Measurements from ENCODE around the gene DNAJC5. TPM values are rescaled to one million over a fixed set of nuclear protein-coding genes. Genes with fewer than 3 reads are reported as not detected.

Gene DNAJC5
- total and polyA plus RNA-seq, 8 donors, result 23.1 to 60.1 (median 38.1) TPM

GRCh38 chr20:63882257-63883200 lies 12.4 kb upstream of the DNAJC5 start:
- DNase-seq, result no peak
- Histone ChIP-seq H3K4me3 (no peak overlapping the region), H3K36me3 (peaks cover 46 to 93% (median 92%) of the 10 kb centered on the region in 4 donors), H3K4me1 (peaks cover 0 to 15% (median 8%) of the 10 kb centered on the region in 4 donors), H3K27ac (no peak overlapping the region), H3K27me3 (no peaks in the 10 kb centered on the region), H3K9me3 (no peaks in the 10 kb centered on the region)
- WGBS, 5 donors, result 79 to 87% (median 84%) methylated on average over 25 to 28 of the region's 28 CpGs
- intact Hi-C loops (cut with DNase I; ENCODE audit: low total_unique reads), result no loop called here
- no peak for TF ChIP-seq EP300 (IDR thresholded peaks at IDR 0.05)
- no peak for TF ChIP-seq POLR2A (IDR thresholded peaks at IDR 0.05)
- TF ChIP-seq POLR2AphosphoS5 (IDR thresholded peaks at IDR 0.05), result no peak
- no peak for TF ChIP-seq CTCF (IDR thresholded peaks at IDR 0.05)

DNA sequence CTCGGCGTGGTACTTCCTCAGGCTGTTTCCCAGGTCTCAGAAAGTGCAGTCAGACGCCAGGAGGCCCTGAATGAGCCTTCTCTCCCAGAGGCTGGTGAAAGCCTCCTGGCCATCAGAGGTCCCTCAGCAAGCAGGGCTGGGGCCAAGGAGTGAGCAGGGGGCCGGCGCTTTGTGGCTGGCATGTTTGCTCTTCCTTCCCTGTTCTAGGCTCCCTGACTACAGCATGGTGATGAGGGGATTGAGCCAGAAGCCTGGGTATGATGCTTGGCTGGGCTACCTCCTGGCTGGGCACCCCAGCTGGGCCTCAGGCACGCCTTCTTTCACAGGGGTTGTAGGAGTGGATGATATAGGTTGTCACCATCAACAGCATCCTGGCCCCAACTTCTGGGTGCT lies 11.7 kb upstream of the DNAJC5 start:
- Histone ChIP-seq H3K27me3 (no peaks in the 10 kb centered on the region), H3K4me1 (peaks cover 0 to 15% (median 8%) of the 10 kb centered on the region in 4 donors), H3K9me3 (no peaks in the 10 kb centered on the region), H3K36me3 (peaks cover 45 to 93% (median 92%) of the 10 kb centered on the region in 4 donors), H3K4me3 (no peak overlapping the region), H3K27ac (no peak overlapping the region)
- TF ChIP-seq POLR2A (IDR thresholded peaks at IDR 0.05) (no peak), POLR2AphosphoS5 (IDR thresholded peaks at IDR 0.05) (no peak), EP300 (IDR thresholded peaks at IDR 0.05) (no peak), CTCF (IDR thresholded peaks at IDR 0.05) (no peak)
- intact Hi-C loops (cut with DNase I; ENCODE audit: low total_unique reads), result no loop called here
- no peak for DNase-seq
- WGBS, 5 donors, result 83 to 93% (median 87%) methylated on average over 3 to 6 of the region's 6 CpGs

DNA sequence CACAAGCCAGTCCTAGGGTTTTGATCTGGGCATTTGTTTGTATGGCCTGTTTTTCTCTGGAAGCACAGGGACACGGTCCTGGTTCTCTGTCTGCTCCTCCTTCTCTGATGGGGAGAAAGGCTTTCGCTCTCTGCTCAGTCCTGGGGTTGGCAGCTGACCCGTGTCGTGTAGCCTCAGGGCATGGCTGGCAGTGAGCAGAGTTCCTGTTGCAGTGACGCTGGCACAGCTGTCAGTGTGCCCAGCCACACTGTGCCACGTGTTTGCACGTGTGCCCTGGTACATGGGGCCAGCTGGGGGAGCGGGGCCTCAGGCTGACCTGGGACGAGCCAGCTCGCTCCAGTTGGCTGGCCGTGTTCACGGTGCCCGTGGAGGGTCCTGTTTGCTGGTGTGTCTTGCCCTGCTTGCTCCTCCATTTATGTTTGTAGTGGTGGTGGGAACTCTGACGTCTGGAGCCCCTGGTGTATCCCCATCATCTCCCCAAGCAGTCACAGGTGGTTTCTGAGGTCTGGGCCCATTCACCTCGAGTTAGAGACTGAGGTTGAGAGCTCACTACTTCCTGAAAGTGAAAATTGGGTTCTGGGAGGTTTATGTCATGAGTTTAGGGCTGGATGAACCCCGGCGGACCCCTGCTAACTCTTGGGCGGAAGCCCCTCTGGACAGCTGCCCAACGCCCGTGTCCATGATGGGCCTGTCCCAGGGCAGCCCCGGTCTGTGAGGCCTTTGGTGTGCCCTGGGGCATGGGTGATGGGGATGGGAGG lies 10.2 kb upstream of the DNAJC5 start:
- DNase-seq, result peak in 1 of 2 donors; percentile 67
- intact Hi-C loops (cut with DNase I; ENCODE audit: low total_unique reads), result no loop called here
- Histone ChIP-seq H3K36me3 (peaks cover 40 to 95% (median 93%) of the 10 kb centered on the region in 4 donors), H3K9me3 (no peaks in the 10 kb centered on the region), H3K27me3 (no peaks in the 10 kb centered on the region), H3K4me3 (no peak overlapping the region), H3K4me1 (peaks cover 0 to 18% (median 8%) of the 10 kb centered on the region in 4 donors), H3K27ac (no peak overlapping the region)
- 75 to 83% (median 77%) methylated on average over 17 to 21 of the region's 21 CpGs for WGBS, 5 donors
- TF ChIP-seq EP300 (IDR thresholded peaks at IDR 0.05), result no peak
- no peak for TF ChIP-seq POLR2A (IDR thresholded peaks at IDR 0.05)

GRCh38 chr20:63885264-63886053 lies 9.5 kb upstream of the DNAJC5 start:
- TF ChIP-seq POLR2A (IDR thresholded peaks at IDR 0.05) (no peak), EP300 (IDR thresholded peaks at IDR 0.05) (no peak), CTCF (IDR thresholded peaks at IDR 0.05) (no peak)
- DNase-seq, result peak in 1 of 2 donors; percentile 37
- intact Hi-C loops (cut with DNase I; ENCODE audit: low total_unique reads), result no loop called here
- H3K9me3 ChIP-seq, result no peaks in the 10 kb centered on the region
- no peaks in the 10 kb centered on the region for H3K27me3 ChIP-seq
- peaks cover 0 to 25% (median 8%) of the 10 kb centered on the region in 4 donors for H3K4me1 ChIP-seq
- 81 to 89% (median 86%) methylated on average over 17 to 27 of the region's 27 CpGs for WGBS, 5 donors
- H3K36me3 ChIP-seq, result peaks cover 47 to 100% (median 98%) of the 10 kb centered on the region in 4 donors
- H3K4me3 ChIP-seq, result no peak overlapping the region
- no peak overlapping the region for H3K27ac ChIP-seq
